Activated gamma-delta T cell treated with Interleukin-2 at 50 U/mL for 16 hours (primary cell): ENCODE measurements around the gene TINAG.

Source experiments
- DNase-seq: peaks from one replicate; pipeline ENCODE4 v3.0.0-alpha.2; 2020

The TINAG gene

GRCh38 chr6:54431466-54431865, 123.2 kb downstream of the TINAG start:
- DNase-seq, result no peak
